Breast epithelium (tissue), 4 donors: ENCODE measurements around the gene TAS2R9. TPM values are rescaled to one million over a fixed set of nuclear protein-coding genes. Genes with fewer than 3 reads are reported as not detected.

Experiments
- DNase-seq, 2 donors: peaks; one replicate each; pipeline ENCODE4 v3.0.0-alpha.2; 2019; ENCODE audit warnings: low spot score in 2 of 2
- H3K27ac ChIP-seq, 2 donors: fragments of 200-600 bp; sonication (generic) in 1 of 2; one replicate each; pipeline ENCODE4 v1.5.1; 2016 to 2019; ENCODE audit warnings: mild to moderate bottlenecking in 1 of 2
- H3K27me3 ChIP-seq, 2 donors: fragments of 200-600 bp; sonication (generic) in 1 of 2; one replicate each; pipeline versions ENCODE4 v1.5.1 to v1.6.0; 2017 to 2019; ENCODE audit warnings: control low read depth in 1 of 2, mild to moderate bottlenecking in 1 of 2
- H3K36me3 ChIP-seq: fragments of 200-600 bp; one replicate; pipeline ENCODE4 v1.5.1; 2019
- H3K4me1 ChIP-seq, 2 donors: fragments of 200-600 bp; sonication (generic); one replicate each; pipeline ENCODE4 v1.5.1; 2016 to 2019; ENCODE audit warnings: control low read depth in 1 of 2
- H3K4me3 ChIP-seq, 3 donors: fragments of 200-600 bp; sonication (generic); 1 replicate in 2 of 3; 2 replicates in 1 of 3; pipeline ENCODE4 v1.5.1; 2016 to 2019; ENCODE audit warnings: mild to moderate bottlenecking in 3 of 3, moderate library complexity in 2 of 3
- H3K9me3 ChIP-seq, 2 donors: fragments of 200-600 bp; sonication (generic) in 1 of 2; one replicate each; pipeline ENCODE4 v1.5.1; 2016 to 2019; ENCODE audit warnings: control low read depth in 1 of 2
- CTCF ChIP-seq, 3 donors: fragments of 450-650 bp; IDR thresholded peaks; one replicate each; pipeline ENCODE4 v1.5.1; 2016 to 2017; ENCODE audit warnings: antibody characterized with exemption in 3 of 3, mild to moderate bottlenecking in 3 of 3, moderate library complexity in 3 of 3
- POLR2A ChIP-seq: fragments of 450-650 bp; IDR thresholded peaks from one replicate; pipeline ENCODE4 v1.6.1; 2016; ENCODE audit warnings: antibody characterized with exemption, mild to moderate bottlenecking, moderate library complexity
- POLR2AphosphoS5 ChIP-seq, 3 donors: sonication (generic); formaldehyde crosslinking; IDR thresholded peaks; one replicate each; pipeline ENCODE4 v1.6.1; 2017; ENCODE audit warnings: antibody characterized with exemption in 3 of 3
- intact Hi-C: fragments of 100-400 bp; cut with DNase I; formaldehyde crosslinking; loops from one replicate; pipeline ENCODE4 v1.15.1; 2023; ENCODE audit warnings: low total_unique reads
- total RNA-seq, 3 donors: library from RNA; depleted of rRNA; stranded (reverse); fragments of >200 nt; gene quantifications; one replicate each; pipeline ENCODE4 v1.1.0, GENCODE V29; 2016

The TAS2R9 gene
- total RNA-seq = not detected

- intact Hi-C loops = no loop called here
- Histone ChIP-seq H3K27ac (no peak within 1 kb of the TSS), H3K4me3 (no peak within 1 kb of the TSS), H3K36me3 (no peaks in the 10 kb centered on the region), H3K4me1 (no peaks in the 10 kb centered on the region), H3K27me3 (no peaks in the 10 kb centered on the region), H3K9me3 (no peaks in the 10 kb centered on the region)
- TF ChIP-seq POLR2A = no peak
- no peak for TF ChIP-seq CTCF (IDR thresholded peaks at IDR 0.05)
- no peak for DNase-seq
Measured at GRCh38 chr12:10810068-10810467, at the start of gene TAS2R9. TAS2R9 (minus strand) TSS chr12:10810168; CDS start chr12:10810075, 93 bp downstream.

GRCh38 chr12:10855807-10856206 is 45.8 kb upstream of the TAS2R9 start:
- Histone ChIP-seq H3K27ac (no peak overlapping the region), H3K27me3 (no peaks in the 10 kb centered on the region), H3K9me3 (peaks cover 9 to 11% of the 10 kb centered on the region in 2 donors), H3K36me3 (no peaks in the 10 kb centered on the region), H3K4me1 (no peaks in the 10 kb centered on the region), H3K4me3 (no peak overlapping the region)
- TF ChIP-seq POLR2AphosphoS5 (IDR thresholded peaks at IDR 0.05) (no peak), CTCF (IDR thresholded peaks at IDR 0.05) (no peak), POLR2A (no peak)
- intact Hi-C loops = no loop called here
- no peak for DNase-seq

- TF ChIP-seq POLR2A (no peak), POLR2AphosphoS5 (IDR thresholded peaks at IDR 0.05) (no peak), CTCF (IDR thresholded peaks at IDR 0.05) (no peak)
- peaks cover 9 to 11% of the 10 kb centered on the region in 2 donors for H3K9me3 ChIP-seq
- H3K36me3 ChIP-seq = no peaks in the 10 kb centered on the region
- H3K27me3 ChIP-seq = no peaks in the 10 kb centered on the region
- no peaks in the 10 kb centered on the region for H3K4me1 ChIP-seq
- intact Hi-C loops = no loop called here
- H3K27ac ChIP-seq = no peak overlapping the region
- no peak for DNase-seq
- H3K4me3 ChIP-seq = no peak overlapping the region
Measured at GRCh38 chr12:10853776-10854175, 43.8 kb upstream of the TAS2R9 start.

GRCh38 chr12:10851243-10851858 is 41.4 kb upstream of the TAS2R9 start:
- intact Hi-C loops = no loop called here
- peaks cover 6 to 9% of the 10 kb centered on the region in 2 donors for H3K9me3 ChIP-seq
- no peak overlapping the region for H3K4me3 ChIP-seq
- no peaks in the 10 kb centered on the region for H3K36me3 ChIP-seq
- peak overlapping the region in 1 of 2 donors; percentile 43 for H3K27ac ChIP-seq
- DNase-seq = no peak
- H3K27me3 ChIP-seq = no peaks in the 10 kb centered on the region
- no peak for TF ChIP-seq CTCF (IDR thresholded peaks at IDR 0.05)
- no peak for TF ChIP-seq POLR2AphosphoS5 (IDR thresholded peaks at IDR 0.05)
- TF ChIP-seq POLR2A = no peak
- H3K4me1 ChIP-seq = no peaks in the 10 kb centered on the region

- no peak for DNase-seq
- intact Hi-C loops = no loop called here
- Histone ChIP-seq H3K36me3 (no peaks in the 10 kb centered on the region), H3K4me3 (no peak within 1 kb of the TSS), H3K27me3 (no peaks in the 10 kb centered on the region), H3K27ac (peak within 1 kb of the TSS; percentile 46 to 49), H3K9me3 (no peaks in the 10 kb centered on the region), H3K4me1 (no peaks in the 10 kb centered on the region)
- TF ChIP-seq POLR2AphosphoS5 (IDR thresholded peaks at IDR 0.05) (no peak), CTCF (IDR thresholded peaks at IDR 0.05) (no peak), POLR2A (no peak)
Measured at GRCh38 chr12:10849425-10849878, 39.5 kb upstream of the TAS2R9 start, which contains the start of gene PRR4. PRR4 (minus strand) TSS chr12:10849475; CDS start chr12:10849437, 38 bp downstream.
